GM19324 (cell line): ENCODE data around the gene MRPL11.

Experiments used
- ATAC-seq: cut with Tn5 transposase; IDR thresholded peaks from one replicate; pipeline ENCODE4 v1.9.1; 2021; ENCODE audit warnings: mild to moderate bottlenecking, moderate library complexity; ENCODE audit not compliant: unreplicated experiment, low FRiP score

MRPL11 gene

DNA sequence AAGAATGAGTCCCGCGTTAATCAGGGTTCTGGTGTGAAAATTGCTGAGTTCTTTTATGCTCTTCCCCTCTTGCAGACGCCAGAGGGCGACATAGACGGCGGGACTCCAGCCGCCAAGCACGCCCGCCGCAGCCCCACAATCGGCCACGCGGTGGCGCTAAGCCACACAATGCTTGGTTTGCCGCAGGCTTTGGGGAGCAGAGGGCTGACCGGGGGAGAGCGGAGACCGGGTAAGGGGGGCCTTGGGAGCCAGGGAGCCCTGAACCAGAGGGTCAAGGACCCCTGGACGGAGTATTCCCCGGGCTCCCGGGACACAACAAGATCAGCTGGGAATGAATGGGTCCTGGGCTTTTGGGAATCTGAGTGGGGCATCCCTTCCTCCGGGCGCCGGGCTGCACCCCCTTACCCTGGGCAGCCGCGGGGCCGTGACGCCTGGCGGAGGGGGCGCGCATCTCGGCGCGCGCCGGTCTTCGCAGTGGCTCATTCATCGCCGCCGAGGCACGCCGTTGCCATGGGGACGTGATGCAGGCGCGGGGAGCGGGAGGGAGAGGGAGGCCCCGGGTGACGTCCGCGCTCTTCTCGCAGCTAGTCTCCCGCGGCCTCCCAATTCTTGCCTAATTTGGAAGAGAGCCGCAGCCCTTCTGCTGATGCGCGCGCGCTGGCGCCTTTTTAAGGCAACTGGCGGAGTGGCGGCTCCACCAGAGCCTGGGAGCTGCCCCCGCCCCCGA, 30.0 kb downstream of the MRPL11 start:
- ATAC-seq = no peak

DNA sequence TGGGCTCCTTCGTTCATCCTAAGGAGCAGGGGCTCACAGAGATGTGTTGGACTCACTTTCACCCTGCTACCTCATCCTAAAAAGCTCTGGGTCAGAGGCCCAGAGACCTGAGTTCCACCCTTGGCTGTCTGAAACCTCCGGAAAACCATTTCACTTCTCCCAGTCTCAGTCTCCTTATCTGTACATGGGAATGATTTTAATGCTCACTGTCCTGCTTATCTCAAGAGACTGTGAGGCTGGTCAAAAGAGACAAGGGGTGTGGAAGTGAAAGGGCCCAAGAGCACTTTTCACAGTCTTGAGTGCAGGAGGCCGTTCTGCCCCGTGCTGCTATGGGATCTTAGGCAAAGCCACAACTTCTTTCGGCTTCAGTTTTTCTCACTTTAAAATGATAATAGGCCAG, 31.0 kb downstream of the MRPL11 start:
- ATAC-seq = no peak

GRCh38 chr11:66393954-66394353, 44.7 kb downstream of the MRPL11 start:
- ATAC-seq = no peak

- no peak for ATAC-seq
Observed at GRCh38 chr11:66391322-66391721, 47.3 kb downstream of the MRPL11 start.

DNA sequence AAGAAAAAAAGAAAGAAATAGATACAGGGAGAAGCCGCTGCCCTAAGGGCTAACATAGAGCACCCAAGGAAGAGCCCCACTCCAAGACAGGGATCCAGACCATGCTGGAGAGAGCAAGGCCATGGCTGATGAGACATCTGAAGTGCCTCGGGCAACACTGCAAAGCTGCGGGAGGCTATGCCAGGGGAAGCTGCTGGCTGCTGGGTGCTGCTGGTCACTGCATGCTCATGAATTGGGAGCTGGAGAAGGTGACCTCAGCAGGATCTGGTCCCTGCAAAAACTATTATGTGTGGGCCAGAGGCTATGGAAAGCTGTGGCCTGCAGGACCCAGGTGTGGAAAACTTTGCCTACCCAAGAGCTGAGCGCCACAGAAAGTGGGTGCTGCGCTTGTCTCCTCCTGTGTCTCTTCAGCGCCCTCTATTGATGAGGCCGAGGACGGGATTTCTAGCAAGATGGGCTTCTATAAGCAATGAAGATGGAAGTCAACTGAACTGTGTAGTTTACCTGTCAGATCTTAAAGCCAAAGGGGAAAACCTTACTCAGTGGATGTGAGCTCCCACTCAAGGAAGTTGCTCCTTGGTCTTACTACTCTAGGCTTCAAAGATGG, 49.8 kb downstream of the MRPL11 start:
- ATAC-seq = no peak

GRCh38 chr11:66386171-66387069, 52.2 kb downstream of the MRPL11 start:
- no peak for ATAC-seq
